ENCODE data around the gene HMCES. TPM values are rescaled to one million over a fixed set of nuclear protein-coding genes. Genes with fewer than 3 reads are reported as not detected.

Gene HMCES
- total and polyA plus RNA-seq, 4 donors = 13.7 to 18.2 (median 15.3) TPM

DNA sequence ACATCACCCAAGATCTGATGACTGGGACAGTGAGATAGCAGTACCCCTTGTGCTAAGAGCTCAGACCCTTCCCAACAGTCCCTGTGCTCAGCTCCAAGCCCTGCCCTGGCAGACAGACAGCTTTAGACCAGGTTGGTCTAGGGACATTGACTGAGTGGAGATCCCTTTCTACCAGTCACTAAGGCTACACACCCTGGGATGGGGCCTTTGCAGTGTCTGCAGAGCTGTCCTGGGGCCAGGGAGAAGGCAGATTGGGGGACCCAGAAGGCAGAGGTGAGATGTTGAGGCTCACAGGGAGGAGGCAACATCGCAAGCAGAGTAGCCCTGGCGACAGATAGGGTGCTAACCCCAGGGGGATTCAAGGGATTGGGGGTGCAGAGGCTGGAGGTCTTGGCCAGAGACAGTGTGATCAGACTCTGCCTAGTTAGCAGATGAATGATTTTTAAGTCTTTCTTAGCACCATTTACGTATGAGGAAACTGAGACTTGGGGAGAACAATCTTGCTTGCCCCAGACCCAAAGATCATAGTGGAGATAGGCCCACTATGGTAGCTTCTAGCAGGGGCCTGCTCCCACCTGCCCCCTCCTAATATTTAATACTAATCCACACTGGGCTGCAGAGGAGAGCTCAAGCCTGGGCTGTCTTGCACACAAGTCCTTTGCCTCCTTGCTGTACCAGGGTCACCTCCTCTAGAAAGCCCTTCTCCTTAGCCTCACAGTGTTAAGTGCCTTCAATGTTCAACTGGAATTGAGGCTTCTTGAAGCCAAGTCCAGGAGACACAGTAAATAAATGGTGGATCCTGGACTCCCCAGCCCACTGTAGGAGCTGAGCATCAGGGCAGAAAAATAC, 32.6 kb downstream of the HMCES start:
- TF ChIP-seq NR2F2 (IDR thresholded peaks at IDR 0.05) (no peak), HNF4G (IDR thresholded peaks at IDR 0.05) (no peak), FOXA1 (IDR thresholded peaks at IDR 0.05) (no peak), RXRA (IDR thresholded peaks at IDR 0.05) (no peak), JUND (IDR thresholded peaks at IDR 0.05) (no peak), TAF1 (conservative IDR thresholded peaks at IDR 0.05) (no peak), SP1 (IDR thresholded peaks at IDR 0.05) (no peak), EGR1 (IDR thresholded peaks at IDR 0.05; ENCODE audit: low read depth in 2 of 2) (no peak), FOXA2 (IDR thresholded peaks at IDR 0.05) (no peak), HNF4A (conservative IDR thresholded peaks at IDR 0.05) (no peak), RAD21 (IDR thresholded peaks at IDR 0.05) (no peak), ZBTB33 (IDR thresholded peaks at IDR 0.05) (no peak)
- TF ChIP-seq, protein P1, sequence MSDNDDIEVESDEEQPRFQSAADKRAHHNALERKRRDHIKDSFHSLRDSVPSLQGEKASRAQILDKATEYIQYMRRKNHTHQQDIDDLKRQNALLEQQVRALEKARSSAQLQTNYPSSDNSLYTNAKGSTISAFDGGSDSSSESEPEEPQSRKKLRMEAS (IDR thresholded peaks at IDR 0.05) = no peak
- TF ChIP-seq, protein P2, sequence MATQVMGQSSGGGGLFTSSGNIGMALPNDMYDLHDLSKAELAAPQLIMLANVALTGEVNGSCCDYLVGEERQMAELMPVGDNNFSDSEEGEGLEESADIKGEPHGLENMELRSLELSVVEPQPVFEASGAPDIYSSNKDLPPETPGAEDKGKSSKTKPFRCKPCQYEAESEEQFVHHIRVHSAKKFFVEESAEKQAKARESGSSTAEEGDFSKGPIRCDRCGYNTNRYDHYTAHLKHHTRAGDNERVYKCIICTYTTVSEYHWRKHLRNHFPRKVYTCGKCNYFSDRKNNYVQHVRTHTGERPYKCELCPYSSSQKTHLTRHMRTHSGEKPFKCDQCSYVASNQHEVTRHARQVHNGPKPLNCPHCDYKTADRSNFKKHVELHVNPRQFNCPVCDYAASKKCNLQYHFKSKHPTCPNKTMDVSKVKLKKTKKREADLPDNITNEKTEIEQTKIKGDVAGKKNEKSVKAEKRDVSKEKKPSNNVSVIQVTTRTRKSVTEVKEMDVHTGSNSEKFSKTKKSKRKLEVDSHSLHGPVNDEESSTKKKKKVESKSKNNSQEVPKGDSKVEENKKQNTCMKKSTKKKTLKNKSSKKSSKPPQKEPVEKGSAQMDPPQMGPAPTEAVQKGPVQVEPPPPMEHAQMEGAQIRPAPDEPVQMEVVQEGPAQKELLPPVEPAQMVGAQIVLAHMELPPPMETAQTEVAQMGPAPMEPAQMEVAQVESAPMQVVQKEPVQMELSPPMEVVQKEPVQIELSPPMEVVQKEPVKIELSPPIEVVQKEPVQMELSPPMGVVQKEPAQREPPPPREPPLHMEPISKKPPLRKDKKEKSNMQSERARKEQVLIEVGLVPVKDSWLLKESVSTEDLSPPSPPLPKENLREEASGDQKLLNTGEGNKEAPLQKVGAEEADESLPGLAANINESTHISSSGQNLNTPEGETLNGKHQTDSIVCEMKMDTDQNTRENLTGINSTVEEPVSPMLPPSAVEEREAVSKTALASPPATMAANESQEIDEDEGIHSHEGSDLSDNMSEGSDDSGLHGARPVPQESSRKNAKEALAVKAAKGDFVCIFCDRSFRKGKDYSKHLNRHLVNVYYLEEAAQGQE (IDR thresholded peaks at IDR 0.05) = no peak
- no peak for DNase-seq (ENCODE audit: low spot score)
- Histone ChIP-seq H3K4me3 (ENCODE audit: low read depth in 1 of 3, low read length in 3 of 3) (no peak overlapping the region), H3K9ac (ENCODE audit: low read depth in 1 of 2, low read length in 2 of 2) (no peak overlapping the region), H3K27me3 (ENCODE audit: control insufficient read depth in 4 of 4, insufficient read depth in 4 of 4, low read length in 3 of 4) (no peaks in the 10 kb centered on the region), H3K27ac (ENCODE audit: low read depth in 1 of 2, low read length in 2 of 2) (no peak overlapping the region), H3K4me1 (ENCODE audit: control insufficient read depth in 4 of 4, insufficient read depth in 4 of 4, low read length in 3 of 4) (peaks cover 6 to 16% (median 12%) of the 10 kb centered on the region in 4 donors), H3K9me3 (ENCODE audit: control insufficient read depth in 4 of 4, low read length in 3 of 4) (no peaks in the 10 kb centered on the region), H3K36me3 (ENCODE audit: control insufficient read depth in 4 of 4, insufficient read depth in 3 of 4, low read depth in 1 of 4, low read length in 3 of 4) (peaks cover 0 to 4% (median 2%) of the 10 kb centered on the region in 4 donors)
- WGBS = 99% methylated on average over 3 of the region's 3 CpGs

DNA sequence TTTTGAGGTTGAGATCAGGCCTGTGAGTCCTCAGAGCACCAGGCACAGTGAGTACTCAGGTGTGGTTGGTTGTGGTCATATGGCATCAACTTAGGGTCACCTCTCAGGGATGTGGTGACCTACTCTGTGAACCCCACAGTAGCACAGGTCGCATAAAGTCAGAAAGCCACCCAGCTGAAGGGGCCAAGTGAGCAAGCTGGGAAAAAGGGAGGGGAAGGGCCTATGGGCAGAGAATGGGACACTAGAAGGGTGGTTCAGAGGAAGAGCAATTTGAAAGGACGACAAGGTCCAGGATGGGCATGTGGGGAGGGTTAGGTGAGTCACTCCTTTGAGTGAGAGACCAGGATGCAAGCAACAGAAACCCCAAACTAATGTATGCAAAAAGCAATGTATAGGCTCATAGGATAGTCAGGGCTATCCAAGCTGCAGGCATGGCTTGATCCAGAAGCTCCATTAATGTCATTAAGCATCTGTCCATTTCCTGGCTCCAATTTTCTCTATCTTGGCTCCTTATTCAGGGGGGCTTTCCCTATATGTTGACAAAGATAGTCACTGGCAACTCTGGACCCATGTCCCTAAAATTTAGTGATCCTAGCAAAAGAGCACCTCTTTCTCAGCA, 33.5 kb downstream of the HMCES start:
- DNase-seq (ENCODE audit: low spot score) = no peak
- 90% methylated on average over 2 of the region's 2 CpGs for WGBS
- Histone ChIP-seq H3K9me3 (ENCODE audit: control insufficient read depth in 4 of 4, low read length in 3 of 4) (no peaks in the 10 kb centered on the region), H3K9ac (ENCODE audit: low read depth in 1 of 2, low read length in 2 of 2) (no peak overlapping the region), H3K4me1 (ENCODE audit: control insufficient read depth in 4 of 4, insufficient read depth in 4 of 4, low read length in 3 of 4) (peaks cover 9 to 22% (median 17%) of the 10 kb centered on the region in 4 donors), H3K27ac (ENCODE audit: low read depth in 1 of 2, low read length in 2 of 2) (no peak overlapping the region), H3K4me3 (ENCODE audit: low read depth in 1 of 3, low read length in 3 of 3) (no peak overlapping the region), H3K36me3 (ENCODE audit: control insufficient read depth in 4 of 4, insufficient read depth in 3 of 4, low read depth in 1 of 4, low read length in 3 of 4) (peaks cover 0 to under 1% (median 0%) of the 10 kb centered on the region in 4 donors), H3K27me3 (ENCODE audit: control insufficient read depth in 4 of 4, insufficient read depth in 4 of 4, low read length in 3 of 4) (no peaks in the 10 kb centered on the region)
- TF ChIP-seq GABPA (IDR thresholded peaks at IDR 0.05 in 1 of 2, conservative IDR thresholded peaks at IDR 0.05 in 1 of 2) = no peak
- TF ChIP-seq RXRA (IDR thresholded peaks at IDR 0.05) = no peak
- TF ChIP-seq FOXA2 (IDR thresholded peaks at IDR 0.05) = no peak
- no peak for TF ChIP-seq FOXA1 (IDR thresholded peaks at IDR 0.05)
- TF ChIP-seq, protein P1 (IDR thresholded peaks at IDR 0.05) = no peak
- TF ChIP-seq, protein P2 (IDR thresholded peaks at IDR 0.05) = no peak
- TF ChIP-seq, protein P3, sequence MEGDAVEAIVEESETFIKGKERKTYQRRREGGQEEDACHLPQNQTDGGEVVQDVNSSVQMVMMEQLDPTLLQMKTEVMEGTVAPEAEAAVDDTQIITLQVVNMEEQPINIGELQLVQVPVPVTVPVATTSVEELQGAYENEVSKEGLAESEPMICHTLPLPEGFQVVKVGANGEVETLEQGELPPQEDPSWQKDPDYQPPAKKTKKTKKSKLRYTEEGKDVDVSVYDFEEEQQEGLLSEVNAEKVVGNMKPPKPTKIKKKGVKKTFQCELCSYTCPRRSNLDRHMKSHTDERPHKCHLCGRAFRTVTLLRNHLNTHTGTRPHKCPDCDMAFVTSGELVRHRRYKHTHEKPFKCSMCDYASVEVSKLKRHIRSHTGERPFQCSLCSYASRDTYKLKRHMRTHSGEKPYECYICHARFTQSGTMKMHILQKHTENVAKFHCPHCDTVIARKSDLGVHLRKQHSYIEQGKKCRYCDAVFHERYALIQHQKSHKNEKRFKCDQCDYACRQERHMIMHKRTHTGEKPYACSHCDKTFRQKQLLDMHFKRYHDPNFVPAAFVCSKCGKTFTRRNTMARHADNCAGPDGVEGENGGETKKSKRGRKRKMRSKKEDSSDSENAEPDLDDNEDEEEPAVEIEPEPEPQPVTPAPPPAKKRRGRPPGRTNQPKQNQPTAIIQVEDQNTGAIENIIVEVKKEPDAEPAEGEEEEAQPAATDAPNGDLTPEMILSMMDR (IDR thresholded peaks at IDR 0.05; ENCODE audit: low read depth, low read length, missing input control) = no peak
- TF ChIP-seq ZBTB33 (IDR thresholded peaks at IDR 0.05) = no peak
